Tibial nerve (tissue), 4 donors: ENCODE data around the gene TRPC6. TPM values are rescaled to one million over a fixed set of nuclear protein-coding genes. Genes with fewer than 3 reads are reported as not detected.
"Not testable (repeated sequence)": the region's sequence is repeated elsewhere in the genome, so short reads cannot be mapped to it uniquely, and the experiment has no call there.

ENCODE experiments used
- DNase-seq, 2 donors: peaks; one replicate each; pipeline ENCODE4 v3.0.0-alpha.2; 2019; ENCODE audit warnings: low spot score in 2 of 2
- H3K27ac ChIP-seq, 4 donors: fragments of 200-600 bp; sonication (generic) in 3 of 4; one replicate each; pipeline ENCODE4 v1.5.1; 2017 to 2019; ENCODE audit warnings: mild to moderate bottlenecking in 1 of 4
- H3K27me3 ChIP-seq, 2 donors: fragments of 200-600 bp; sonication (generic) in 1 of 2; one replicate each; pipeline versions ENCODE4 v1.5.1 to v1.6.0; 2017 to 2019
- H3K36me3 ChIP-seq, 3 donors: fragments of 200-600 bp; sonication (generic); one replicate each; pipeline ENCODE4 v1.5.1; 2018 to 2019
- H3K4me1 ChIP-seq, 4 donors: fragments of 200-600 bp; sonication (generic) in 3 of 4; one replicate each; pipeline ENCODE4 v1.5.1; 2017 to 2019
- H3K4me3 ChIP-seq, 4 donors: fragments of 200-600 bp; sonication (generic) in 3 of 4; one replicate each; pipeline ENCODE4 v1.5.1; 2017 to 2019; ENCODE audit warnings: mild to moderate bottlenecking in 1 of 4, moderate library complexity in 1 of 4
- H3K9me3 ChIP-seq, 4 donors: fragments of 200-600 bp; sonication (generic) in 3 of 4; one replicate each; pipeline ENCODE4 v1.5.1; 2017 to 2019
- CTCF ChIP-seq, 5 experiments: fragments of 200-600 bp in 3 of 5; fragments of 450-650 bp in 2 of 5; sonication (generic) in 3 of 5; IDR thresholded peaks; one replicate each; pipeline ENCODE4 v1.5.1; 2016 to 2019; ENCODE audit warnings: antibody characterized with exemption in 5 of 5, mild to moderate bottlenecking in 3 of 5, moderate library complexity in 2 of 5
- EP300 ChIP-seq, 2 donors: sonication (generic); formaldehyde crosslinking; IDR thresholded peaks; one replicate each; pipeline ENCODE4 v1.6.1; 2017; ENCODE audit warnings: antibody characterized with exemption in 2 of 2, mild to moderate bottlenecking in 1 of 2
- POLR2A ChIP-seq, 2 donors: fragments of 450-650 bp; IDR thresholded peaks; one replicate each; pipeline ENCODE4 v1.6.1; 2017; ENCODE audit warnings: antibody characterized with exemption in 2 of 2, mild to moderate bottlenecking in 2 of 2, moderate library complexity in 2 of 2
- WGBS, 2 donors: methylation state at CpG; one replicate each; pipeline ENCODE4 v1.1.5; 2018; 5-methylcytosine and 5-hydroxymethylcytosine counted together
- total RNA-seq, 4 donors: library from RNA; depleted of rRNA; stranded (reverse); fragments of >200 nt; gene quantifications; one replicate each; pipeline ENCODE4 v1.1.0, GENCODE V29; 2016

The TRPC6 gene
- total RNA-seq, 4 donors from 2014 or later: 1.3 to 2.4 (median 1.8) TPM

- Histone ChIP-seq H3K27me3 (no peaks in the 10 kb centered on the region), H3K27ac (no peak overlapping the region), H3K9me3 (no peaks in the 10 kb centered on the region), H3K4me3 (no peak overlapping the region), H3K36me3 (no peaks in the 10 kb centered on the region), H3K4me1 (no peaks in the 10 kb centered on the region)
- 50% methylated on average over 2 to 4 of the region's 4 CpGs for WGBS, 2 donors
- TF ChIP-seq EP300 (IDR thresholded peaks at IDR 0.05) (no peak), CTCF (IDR thresholded peaks at IDR 0.05) (no peak), POLR2A (IDR thresholded peaks at IDR 0.05) (no peak)
- no peak for DNase-seq
Measured at GRCh38 chr11:101466352-101466751, 117.5 kb downstream of the TRPC6 start.

- not testable (repeated sequence) for DNase-seq, H3K4me1 ChIP-seq, H3K36me3 ChIP-seq, H3K27me3 ChIP-seq, H3K27ac ChIP-seq, H3K4me3 ChIP-seq, H3K9me3 ChIP-seq
Measured at GRCh38 chr11:101464388-101464787, 119.4 kb downstream of the TRPC6 start.

- Histone ChIP-seq H3K27ac (no peak overlapping the region), H3K4me3 (no peak overlapping the region), H3K4me1 (no peaks in the 10 kb centered on the region), H3K36me3 (no peaks in the 10 kb centered on the region), H3K27me3 (no peaks in the 10 kb centered on the region), H3K9me3 (no peaks in the 10 kb centered on the region)
- DNase-seq: no peak
- WGBS, 2 donors: 88 to 92% methylated on average over 5 of the region's 5 CpGs
- TF ChIP-seq POLR2A (IDR thresholded peaks at IDR 0.05) (no peak), EP300 (IDR thresholded peaks at IDR 0.05) (no peak), CTCF (IDR thresholded peaks at IDR 0.05) (no peak)
Measured at GRCh38 chr11:101459020-101459419, 124.8 kb downstream of the TRPC6 start.

- WGBS, 2 donors: 84 to 87% methylated on average over 3 of the region's 3 CpGs
- H3K27ac ChIP-seq: no peak overlapping the region
- no peaks in the 10 kb centered on the region for H3K9me3 ChIP-seq
- H3K27me3 ChIP-seq: no peaks in the 10 kb centered on the region
- H3K4me3 ChIP-seq: no peak overlapping the region
- no peaks in the 10 kb centered on the region for H3K4me1 ChIP-seq
- no peak for DNase-seq
- no peaks in the 10 kb centered on the region for H3K36me3 ChIP-seq
- TF ChIP-seq EP300 (IDR thresholded peaks at IDR 0.05) (no peak), POLR2A (IDR thresholded peaks at IDR 0.05) (no peak), CTCF (IDR thresholded peaks at IDR 0.05) (no peak)
Measured at GRCh38 chr11:101458161-101458560, 125.6 kb downstream of the TRPC6 start.

- Histone ChIP-seq H3K27ac (no peak overlapping the region), H3K9me3 (no peaks in the 10 kb centered on the region), H3K4me1 (no peaks in the 10 kb centered on the region), H3K27me3 (no peaks in the 10 kb centered on the region), H3K4me3 (no peak overlapping the region), H3K36me3 (no peaks in the 10 kb centered on the region)
- WGBS, 2 donors: 0 to 8% methylated on average over 1 of the region's 1 CpG
- no peak for DNase-seq
- peak; percentile 13 to 38 (median 21) for TF ChIP-seq CTCF (IDR thresholded peaks at IDR 0.05)
- TF ChIP-seq EP300 (IDR thresholded peaks at IDR 0.05): no peak
Measured at GRCh38 chr11:101456812-101457211, 127.0 kb downstream of the TRPC6 start.

GRCh38 chr11:101453682-101454081 lies 130.1 kb downstream of the TRPC6 start:
- no peak for TF ChIP-seq CTCF (IDR thresholded peaks at IDR 0.05)
- no peak for TF ChIP-seq POLR2A (IDR thresholded peaks at IDR 0.05)
- DNase-seq: no peak
- Histone ChIP-seq H3K4me1 (no peaks in the 10 kb centered on the region), H3K27me3 (no peaks in the 10 kb centered on the region), H3K27ac (no peak overlapping the region), H3K36me3 (no peaks in the 10 kb centered on the region), H3K4me3 (no peak overlapping the region), H3K9me3 (no peaks in the 10 kb centered on the region)
- 84 to 87% methylated on average over 2 of the region's 2 CpGs for WGBS, 2 donors
